ENCODE results near the gene PEX1. TPM values are rescaled to one million over a fixed set of nuclear protein-coding genes. Genes with fewer than 3 reads are reported as not detected.
A peak's percentile ranks its signal among the peaks of the same experiment; 100 is the strongest.

PEX1 gene
- total RNA-seq, 1 donor from 2014 or later, result 16.2 TPM

GRCh38 chr7:92460109-92460508, 68.2 kb downstream of the PEX1 start:
- no peak for TF ChIP-seq CTCF (IDR thresholded peaks at IDR 0.05)
- no peaks in the 10 kb centered on the region for H3K27me3 Mint-ChIP-seq (ENCODE audit: unreplicated experiment)
- peaks cover 15% of the 10 kb centered on the region for H3K36me3 Mint-ChIP-seq (ENCODE audit: unreplicated experiment)
- peak overlapping the region; percentile 12 for H3K27ac Mint-ChIP-seq (ENCODE audit: unreplicated experiment)
- no peaks in the 10 kb centered on the region for H3K9me3 Mint-ChIP-seq (ENCODE audit: unreplicated experiment)
- peaks cover 12% of the 10 kb centered on the region for H3K4me1 Mint-ChIP-seq (ENCODE audit: unreplicated experiment)
- no peak for DNase-seq (ENCODE audit: extremely low spot score, unreplicated experiment)
- H3K4me3 Mint-ChIP-seq (ENCODE audit: unreplicated experiment), result no peak overlapping the region

- Mint-ChIP-seq H3K4me1 (ENCODE audit: unreplicated experiment) (peaks cover 7% of the 10 kb centered on the region), H3K4me3 (ENCODE audit: unreplicated experiment) (no peak overlapping the region), H3K27ac (ENCODE audit: unreplicated experiment) (no peak overlapping the region), H3K36me3 (ENCODE audit: unreplicated experiment) (peaks cover 23% of the 10 kb centered on the region), H3K27me3 (ENCODE audit: unreplicated experiment) (no peaks in the 10 kb centered on the region), H3K9me3 (ENCODE audit: unreplicated experiment) (no peaks in the 10 kb centered on the region)
- DNase-seq (ENCODE audit: extremely low spot score, unreplicated experiment), result no peak
- TF ChIP-seq CTCF (IDR thresholded peaks at IDR 0.05), result no peak
Measured at GRCh38 chr7:92456236-92456635, 72.1 kb downstream of the PEX1 start.

GRCh38 chr7:92451645-92452044, 76.7 kb downstream of the PEX1 start:
- Mint-ChIP-seq H3K4me1 (ENCODE audit: unreplicated experiment) (peaks cover 11% of the 10 kb centered on the region), H3K9me3 (ENCODE audit: unreplicated experiment) (no peaks in the 10 kb centered on the region), H3K27ac (ENCODE audit: unreplicated experiment) (no peak overlapping the region), H3K36me3 (ENCODE audit: unreplicated experiment) (peaks cover 28% of the 10 kb centered on the region), H3K27me3 (ENCODE audit: unreplicated experiment) (no peaks in the 10 kb centered on the region), H3K4me3 (ENCODE audit: unreplicated experiment) (no peak overlapping the region)
- DNase-seq (ENCODE audit: extremely low spot score, unreplicated experiment), result no peak
- TF ChIP-seq CTCF (IDR thresholded peaks at IDR 0.05), result no peak

- peak overlapping the region; percentile 79 for H3K4me3 Mint-ChIP-seq (ENCODE audit: unreplicated experiment)
- H3K27ac Mint-ChIP-seq (ENCODE audit: unreplicated experiment), result peak overlapping the region; percentile 76
- H3K36me3 Mint-ChIP-seq (ENCODE audit: unreplicated experiment), result peaks cover 10% of the 10 kb centered on the region
- peaks cover 11% of the 10 kb centered on the region for H3K4me1 Mint-ChIP-seq (ENCODE audit: unreplicated experiment)
- H3K27me3 Mint-ChIP-seq (ENCODE audit: unreplicated experiment), result no peaks in the 10 kb centered on the region
- TF ChIP-seq CTCF (IDR thresholded peaks at IDR 0.05), result peak; percentile 57
- H3K9me3 Mint-ChIP-seq (ENCODE audit: unreplicated experiment), result no peaks in the 10 kb centered on the region
- no peak for DNase-seq (ENCODE audit: extremely low spot score, unreplicated experiment)
Measured at GRCh38 chr7:92448205-92448747, 80.0 kb downstream of the PEX1 start.

GRCh38 chr7:92447345-92448204, 80.7 kb downstream of the PEX1 start, which contains the start of gene GATAD1:
GATAD1 (plus strand) TSS chr7:92447482; CDS start chr7:92447730, 248 bp downstream.
- DNase-seq (ENCODE audit: extremely low spot score, unreplicated experiment), result peak; percentile 96
- no peak for TF ChIP-seq CTCF (IDR thresholded peaks at IDR 0.05)
- peaks cover 1% of the 10 kb centered on the region for H3K27me3 Mint-ChIP-seq (ENCODE audit: unreplicated experiment)
- peak within 1 kb of the TSS; percentile 76 for H3K27ac Mint-ChIP-seq (ENCODE audit: unreplicated experiment)
- peak within 1 kb of the TSS; percentile 79 for H3K4me3 Mint-ChIP-seq (ENCODE audit: unreplicated experiment)
- peaks cover 11% of the 10 kb centered on the region for H3K4me1 Mint-ChIP-seq (ENCODE audit: unreplicated experiment)
- H3K36me3 Mint-ChIP-seq (ENCODE audit: unreplicated experiment), result peaks cover 10% of the 10 kb centered on the region
- H3K9me3 Mint-ChIP-seq (ENCODE audit: unreplicated experiment), result no peaks in the 10 kb centered on the region
